Measurements from ENCODE around the gene MCM7.

The MCM7 gene

DNA sequence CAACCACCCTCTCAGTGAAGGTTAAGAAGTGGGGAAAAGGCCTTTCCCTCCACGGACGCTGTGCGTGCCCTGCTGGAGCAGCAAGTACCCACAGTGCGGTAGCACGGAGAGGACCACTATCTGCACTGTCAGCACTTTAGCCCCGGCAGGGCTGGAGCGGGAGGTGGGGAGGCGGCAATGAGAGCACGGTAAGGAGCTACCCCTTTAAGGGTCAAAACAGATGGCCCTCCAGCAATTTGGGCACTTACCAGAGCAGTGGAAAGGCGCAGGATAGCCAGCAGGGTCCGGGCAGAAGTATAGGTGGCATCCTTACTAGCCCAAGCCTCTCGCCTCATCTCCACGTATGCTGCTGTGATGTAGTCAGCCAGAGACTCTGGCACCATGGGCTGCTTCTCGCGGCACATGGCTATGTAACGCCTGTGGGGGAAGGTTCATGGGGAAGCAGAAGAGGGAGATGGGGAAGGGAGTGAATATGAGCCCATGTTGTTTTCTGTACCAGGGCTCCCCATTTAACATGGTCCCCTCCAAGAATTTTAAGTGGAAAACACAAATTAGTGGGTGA lies 7.2 kb downstream of the MCM7 start:
- DNase-seq (ENCODE audit: low spot score), result no peak

DNA sequence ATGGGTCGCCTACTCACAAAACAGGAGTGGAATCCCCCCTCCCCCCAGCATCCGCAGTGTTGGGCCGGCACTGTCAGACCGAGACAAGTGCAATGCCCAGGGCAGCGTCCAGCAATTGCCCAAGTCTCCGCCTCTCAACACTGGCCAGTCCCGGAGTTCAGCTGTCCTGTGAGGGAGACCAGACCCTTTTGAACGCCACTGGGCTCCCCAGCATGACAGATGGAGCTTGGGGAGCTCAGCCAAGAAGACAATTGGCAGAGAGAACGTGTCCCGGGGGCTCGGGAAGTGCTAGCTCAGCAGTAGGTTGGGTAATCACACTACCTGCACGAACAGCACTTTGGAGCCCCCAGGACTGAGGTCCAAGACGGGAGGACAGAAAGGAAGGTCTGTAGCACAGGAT lies 7.7 kb downstream of the MCM7 start:
- DNase-seq (ENCODE audit: low spot score), result no peak

DNA sequence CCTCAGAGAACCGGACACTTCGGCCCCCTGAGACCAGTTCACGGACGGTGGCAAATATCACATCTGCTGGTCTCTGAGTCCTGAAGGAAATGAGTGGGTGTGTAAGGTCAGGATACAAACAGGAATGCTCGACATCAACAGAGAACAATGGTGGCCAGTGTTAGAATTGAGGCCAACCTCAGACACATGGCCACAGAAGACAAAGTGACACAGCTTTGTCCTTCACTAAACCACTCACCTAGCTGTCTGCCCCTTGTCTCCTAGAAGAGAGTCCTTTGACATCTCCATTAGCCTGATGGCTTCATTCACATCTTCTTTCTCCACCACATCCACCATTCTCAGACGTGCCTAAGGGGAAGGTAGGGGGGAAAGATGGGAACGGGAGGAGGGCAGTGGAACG lies 8.1 kb downstream of the MCM7 start:
- no peak for DNase-seq (ENCODE audit: low spot score)

DNA sequence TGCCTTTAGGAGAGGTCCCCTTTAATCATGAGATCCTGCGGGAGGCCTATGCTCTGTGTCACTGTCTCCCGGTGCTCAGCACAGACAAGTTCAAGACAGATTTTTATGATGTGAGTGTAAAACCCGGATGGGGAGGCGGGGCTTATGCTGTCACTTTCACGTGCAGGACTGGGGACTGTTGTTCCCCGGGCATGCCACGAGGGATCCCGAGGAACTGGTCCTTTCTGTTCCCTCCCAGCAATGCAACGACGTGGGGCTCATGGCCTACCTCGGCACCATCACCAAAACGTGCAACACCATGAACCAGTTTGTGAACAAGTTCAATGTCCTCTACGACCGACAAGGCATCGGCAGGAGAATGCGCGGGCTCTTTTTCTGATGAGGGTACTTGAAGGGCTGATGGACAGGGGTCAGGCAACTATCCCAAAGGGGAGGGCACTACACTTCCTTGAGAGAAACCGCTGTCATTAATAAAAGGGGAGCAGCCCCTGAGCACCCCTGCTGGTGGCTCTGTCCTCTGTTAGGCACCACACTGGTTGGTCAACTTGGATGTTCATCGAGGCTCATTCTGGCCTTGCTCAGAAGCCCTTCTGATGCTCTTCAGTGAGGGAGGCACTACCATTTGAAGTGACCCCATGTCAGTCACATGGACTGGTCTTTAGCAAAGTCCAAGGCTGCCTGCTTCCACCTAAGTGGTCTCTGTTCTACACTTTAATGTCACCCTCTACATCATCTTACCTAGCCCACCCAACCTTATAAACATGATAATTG lies 9.6 kb downstream of the MCM7 start:
- no peak for DNase-seq (ENCODE audit: low spot score)

DNA sequence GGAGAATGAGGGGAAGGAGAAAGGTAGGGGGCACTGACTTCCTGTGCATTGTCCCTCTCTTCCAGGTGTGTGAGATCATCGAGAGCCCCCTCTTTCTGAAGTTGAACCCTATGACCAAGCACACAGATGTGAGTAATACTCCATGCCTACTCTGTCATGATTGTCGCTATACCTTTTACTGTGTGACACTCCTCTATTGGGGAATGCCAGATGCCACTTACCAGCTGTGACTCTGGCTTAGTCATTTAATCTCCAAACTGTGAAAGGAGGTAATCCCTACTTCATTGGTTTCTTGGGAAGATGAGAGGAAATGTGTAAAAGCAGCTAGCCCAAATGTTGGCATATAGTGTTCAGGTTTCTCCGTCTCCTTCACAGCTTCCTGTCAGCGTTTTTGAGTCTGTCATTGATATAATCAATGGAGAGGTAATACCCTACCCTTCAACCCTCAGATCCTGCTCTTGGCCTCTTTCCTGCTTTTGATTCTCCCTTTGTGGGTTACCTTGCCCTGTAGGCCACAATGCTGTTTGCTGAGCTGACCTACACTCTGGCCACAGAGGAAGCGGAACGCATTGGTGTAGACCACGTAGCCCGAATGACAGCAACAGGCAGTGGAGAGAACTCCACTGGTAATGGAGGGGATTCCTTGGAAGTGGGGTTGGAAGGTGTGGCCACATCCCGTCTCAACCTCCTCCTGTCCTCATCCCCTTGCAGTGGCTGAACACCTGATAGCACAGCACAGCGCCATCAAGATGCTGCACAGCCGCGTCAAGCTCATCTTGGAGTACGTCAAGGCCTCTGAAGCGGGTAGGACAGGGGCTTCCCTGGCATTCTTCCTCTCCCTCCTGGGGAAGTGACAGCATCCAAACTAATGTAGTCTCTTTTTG lies 10.4 kb downstream of the MCM7 start:
- DNase-seq (ENCODE audit: low spot score), result peak; percentile 56

DNA sequence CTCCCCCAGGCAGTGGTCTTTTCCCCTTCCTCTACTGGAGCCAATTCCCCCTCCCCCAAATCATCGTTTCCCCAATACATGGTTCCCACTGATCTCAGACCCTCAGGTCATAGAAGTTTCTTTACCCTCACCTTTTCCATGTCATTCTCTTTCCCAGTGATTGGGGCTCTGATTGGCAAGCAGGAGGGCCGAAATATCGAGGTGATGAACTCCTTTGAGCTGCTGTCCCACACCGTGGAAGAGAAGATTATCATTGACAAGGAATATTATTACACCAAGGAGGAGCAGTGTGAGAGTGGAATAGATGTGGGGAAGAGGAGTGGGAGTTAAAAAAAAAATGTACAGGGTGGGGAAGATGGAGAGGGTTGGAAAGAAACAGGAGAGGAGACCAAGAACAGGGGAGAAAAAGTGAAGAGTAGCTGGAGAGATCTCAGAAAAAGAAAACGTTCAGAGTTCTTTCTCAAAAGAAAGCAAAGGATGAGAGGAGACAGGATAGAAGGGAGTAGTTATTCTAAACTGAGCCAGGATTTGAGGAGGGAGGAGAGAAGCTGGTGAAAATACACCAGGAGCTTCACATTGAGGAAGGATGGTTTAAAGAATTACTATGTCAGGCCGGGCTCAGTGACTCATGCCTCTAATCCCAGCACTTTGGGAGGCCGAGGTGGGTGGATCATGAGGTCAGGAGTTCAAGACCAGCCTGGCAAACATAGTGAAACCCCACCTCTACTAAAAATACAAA lies 11.6 kb downstream of the MCM7 start:
- no peak for DNase-seq (ENCODE audit: low spot score)

DNA sequence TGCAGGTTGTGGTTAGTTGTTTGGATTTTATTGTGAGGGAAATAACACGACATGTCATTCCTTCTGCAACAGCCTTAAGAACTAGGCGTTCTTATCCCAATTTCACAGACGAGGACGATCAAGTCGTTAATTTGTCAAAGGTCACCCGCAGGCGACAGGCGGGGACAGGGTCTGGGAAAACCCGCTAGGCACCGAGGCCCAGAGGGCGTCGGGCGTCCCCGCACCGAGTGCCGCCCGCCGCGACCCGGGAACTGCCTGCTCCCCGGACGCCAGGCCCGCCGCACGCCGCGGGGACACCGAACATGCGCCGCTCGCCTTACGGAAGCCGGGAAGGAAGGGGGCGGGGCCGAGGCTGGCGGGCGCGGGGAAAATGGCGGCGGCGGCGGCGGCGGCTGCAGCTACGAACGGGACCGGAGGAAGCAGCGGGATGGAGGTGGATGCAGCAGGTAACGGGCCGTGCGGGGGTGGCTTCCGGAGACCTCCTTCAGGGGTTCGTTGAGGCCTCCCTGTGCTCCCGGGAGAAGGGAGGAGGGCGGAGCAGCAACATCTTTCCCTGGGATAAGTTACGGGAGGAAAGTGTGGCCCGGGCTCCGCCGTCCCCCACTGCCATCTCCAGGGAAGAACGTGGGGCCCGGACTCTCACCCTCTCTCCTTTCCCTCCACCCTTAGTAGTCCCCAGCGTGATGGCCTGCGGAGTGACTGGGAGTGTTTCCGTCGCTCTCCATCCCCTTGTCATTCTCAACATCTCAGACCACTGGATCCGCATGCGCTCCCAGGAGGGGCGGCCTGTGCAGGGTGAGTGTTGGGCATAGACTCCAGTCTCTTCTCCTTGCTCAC lies 12.4 kb downstream of the MCM7 start, which contains the start of gene COPS6:
Gene COPS6 (plus strand): TSS at position 349 of the 837 bp plus-strand sequence. CDS start 22 bp downstream, at position 371.
- DNase-seq (ENCODE audit: low spot score), result peak; percentile 92

DNA sequence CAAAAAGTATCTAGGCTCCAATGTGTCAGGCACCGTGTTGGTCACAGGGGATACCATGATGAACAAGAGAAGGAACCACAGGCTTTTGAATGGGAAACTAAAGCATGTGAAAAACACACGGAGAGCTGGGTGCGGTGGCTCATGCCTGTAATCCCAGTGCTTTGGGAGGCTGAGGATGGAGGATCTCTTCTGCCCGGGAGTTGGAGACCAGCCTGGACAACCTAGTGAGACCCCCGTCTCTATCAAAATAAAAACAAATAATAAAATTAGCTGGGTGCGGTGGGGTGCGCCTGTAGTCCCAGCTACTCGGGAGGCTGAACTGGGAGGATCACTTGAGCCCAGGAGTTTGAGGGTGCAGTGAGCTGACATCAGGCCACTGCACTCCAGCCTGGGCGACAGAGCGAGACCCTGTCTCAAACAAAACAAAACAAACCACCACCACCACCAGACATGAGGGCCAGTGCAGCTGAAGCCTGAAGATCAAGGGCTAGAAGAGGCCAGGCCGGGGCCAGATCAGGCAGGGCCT lies 13.0 kb downstream of the MCM7 start:
- DNase-seq (ENCODE audit: low spot score), result no peak

DNA sequence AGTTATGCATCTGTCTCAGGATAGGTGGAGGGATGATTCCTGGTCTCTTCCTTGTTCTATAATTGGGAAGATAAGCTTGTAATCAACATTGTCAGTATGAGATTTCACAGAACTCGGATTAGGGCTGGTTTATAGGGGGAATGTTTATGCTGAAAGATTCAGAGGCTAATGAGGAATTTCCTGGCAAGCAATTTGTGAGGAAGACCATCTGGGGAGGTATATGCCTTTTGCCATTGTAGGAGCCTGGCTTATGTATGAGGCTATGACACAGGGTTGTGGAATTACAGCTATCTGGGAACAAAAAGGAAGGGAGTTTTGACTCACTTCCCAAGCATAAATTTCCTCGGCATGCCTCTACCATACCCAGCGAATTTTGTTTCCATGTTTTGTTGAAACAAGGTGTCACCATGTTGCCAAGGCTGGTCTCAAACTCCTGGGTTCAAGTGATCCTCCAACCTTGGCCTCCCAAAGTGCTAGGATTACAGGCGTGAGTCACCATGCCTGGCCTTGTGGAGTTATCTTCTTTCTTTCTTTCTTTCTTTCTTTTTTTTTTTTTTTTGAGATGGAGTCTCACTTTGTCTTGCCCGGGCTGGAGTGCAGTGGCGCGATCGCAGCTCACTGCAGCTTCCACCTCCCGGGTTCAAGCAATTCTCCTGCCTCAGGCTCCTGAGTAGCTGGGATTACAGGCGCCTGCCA lies 14.0 kb downstream of the MCM7 start:
- no peak for DNase-seq (ENCODE audit: low spot score)

DNA sequence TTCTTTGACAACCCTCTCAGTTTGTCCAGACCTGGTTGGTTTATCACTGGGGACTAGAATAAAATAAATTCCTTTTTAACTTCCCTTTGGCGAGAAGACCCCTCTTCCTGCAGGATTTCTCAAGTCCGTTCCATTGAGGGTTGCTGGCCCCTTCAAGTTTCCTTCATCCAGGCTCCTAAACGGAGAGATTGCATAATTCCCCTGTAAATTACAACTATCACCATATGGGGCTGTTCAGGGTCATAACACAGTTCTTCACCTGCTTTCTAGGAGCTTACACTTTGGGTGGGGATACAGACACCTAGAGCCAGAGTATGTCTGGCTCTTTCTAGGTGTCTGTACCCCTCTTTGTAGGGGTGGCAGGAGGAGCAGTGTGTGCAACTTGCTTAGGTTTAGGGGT lies 15.7 kb downstream of the MCM7 start:
- DNase-seq (ENCODE audit: low spot score), result no peak

DNA sequence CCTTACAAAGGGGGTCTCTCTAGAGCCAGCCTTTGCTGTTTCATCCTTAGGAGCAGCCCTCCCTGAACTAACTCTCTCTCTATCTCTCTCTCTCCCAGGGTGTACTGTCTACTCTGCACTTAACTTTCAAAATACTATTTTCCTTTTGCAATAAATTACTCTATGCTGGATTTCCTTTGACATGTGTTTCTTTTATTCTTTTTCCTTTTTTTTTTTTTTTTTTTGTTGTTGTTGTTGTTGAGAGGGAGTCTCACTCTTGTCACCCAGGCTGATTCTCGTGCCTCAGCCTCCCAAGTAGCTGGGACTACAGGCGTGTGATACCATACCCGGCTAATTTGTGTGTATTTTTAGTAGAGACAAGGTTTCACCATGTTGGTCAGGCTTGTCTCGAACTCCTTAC lies 18.2 kb downstream of the MCM7 start:
- no peak for DNase-seq (ENCODE audit: low spot score)

DNA sequence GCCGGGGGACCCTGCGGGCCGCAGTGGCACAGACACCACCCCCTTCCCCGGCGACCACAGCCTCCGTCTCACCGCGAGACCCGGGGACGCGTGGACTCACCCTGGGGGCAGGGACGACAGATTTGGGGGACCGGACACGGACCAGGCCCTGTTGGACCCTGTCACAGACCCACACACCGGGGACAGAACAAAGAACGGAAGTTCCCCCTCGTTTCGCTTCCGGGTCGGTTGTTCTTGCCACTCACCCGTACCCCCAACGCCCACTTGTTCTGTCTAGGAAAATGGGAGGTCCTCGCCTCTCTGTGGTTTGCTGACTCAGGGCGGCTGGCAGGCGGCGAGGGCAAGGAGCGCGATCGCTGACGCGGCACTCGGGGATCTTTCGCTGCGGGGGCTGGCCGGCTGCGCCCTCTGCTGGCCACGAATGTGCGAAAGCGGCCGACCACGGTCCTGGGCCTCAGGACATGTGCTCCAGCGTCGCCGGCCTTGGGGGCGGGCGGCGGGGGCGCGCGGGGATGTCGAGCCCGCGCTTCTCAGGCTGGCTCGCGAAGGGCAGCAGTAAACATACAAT lies 19.6 kb downstream of the MCM7 start, which contains the start of gene ZNF3:
Gene ZNF3 (minus strand): TSS at position 189 of the 568 bp plus-strand sequence. CDS start 4,366 bp downstream, outside the sequence.
- peak; percentile 97 for DNase-seq (ENCODE audit: low spot score)

DNA sequence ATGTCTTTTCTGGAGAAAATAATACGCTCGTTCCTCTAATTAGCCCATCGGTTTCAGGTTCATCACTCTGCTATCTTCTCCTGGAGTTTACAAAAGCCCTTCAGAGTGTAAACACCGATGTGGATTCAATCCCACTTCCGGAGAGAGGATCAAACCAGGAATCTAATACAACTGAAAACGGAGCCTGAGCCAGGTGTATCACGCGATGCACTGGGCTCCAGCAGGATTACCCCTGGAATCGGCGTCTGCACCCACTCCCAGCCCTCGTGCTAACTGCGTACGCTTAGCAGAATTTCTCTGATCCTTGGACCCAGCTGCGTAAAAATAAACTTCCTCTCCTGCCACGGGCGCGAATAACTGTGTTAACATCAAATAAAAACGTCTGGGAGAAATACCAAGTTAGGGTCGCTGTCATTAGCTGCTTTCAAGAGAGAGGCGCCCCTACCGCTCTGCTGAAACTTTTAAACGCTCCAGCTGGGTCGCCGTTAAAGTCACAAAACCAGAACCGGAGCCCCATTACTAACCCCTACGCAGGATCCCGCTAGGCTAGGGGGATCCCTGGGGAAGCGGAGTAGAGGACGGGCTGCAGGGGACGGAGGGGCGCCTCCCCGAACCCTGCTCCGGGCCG lies 20.2 kb downstream of the MCM7 start:
- DNase-seq (ENCODE audit: low spot score), result peak; percentile 57

DNA sequence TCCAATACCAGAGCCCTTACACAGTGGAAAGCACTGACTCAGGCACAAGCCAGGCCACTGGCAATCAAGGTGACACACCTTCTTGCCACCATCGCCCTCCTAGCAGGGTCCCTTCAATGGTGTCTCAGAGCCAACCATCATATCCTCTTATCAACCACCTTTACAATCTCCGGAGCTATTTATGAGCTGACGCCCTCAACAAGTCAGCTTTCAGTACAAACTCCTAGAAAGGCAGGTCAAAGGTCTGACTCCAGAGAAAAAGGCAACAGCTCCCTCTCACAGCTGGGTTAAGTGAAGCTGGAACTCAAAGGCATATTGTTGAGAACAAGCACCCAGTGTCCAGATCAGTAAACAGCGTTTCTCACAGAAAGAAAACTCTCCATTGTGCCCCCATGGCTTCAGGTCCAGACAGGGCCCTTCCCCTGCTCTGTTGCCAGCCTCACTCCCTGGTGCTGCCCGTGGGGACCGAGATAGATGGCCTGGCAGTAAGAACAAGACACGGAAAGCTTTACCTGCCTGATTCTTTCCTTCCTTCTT lies 22.1 kb downstream of the MCM7 start:
- no peak for DNase-seq (ENCODE audit: low spot score)

DNA sequence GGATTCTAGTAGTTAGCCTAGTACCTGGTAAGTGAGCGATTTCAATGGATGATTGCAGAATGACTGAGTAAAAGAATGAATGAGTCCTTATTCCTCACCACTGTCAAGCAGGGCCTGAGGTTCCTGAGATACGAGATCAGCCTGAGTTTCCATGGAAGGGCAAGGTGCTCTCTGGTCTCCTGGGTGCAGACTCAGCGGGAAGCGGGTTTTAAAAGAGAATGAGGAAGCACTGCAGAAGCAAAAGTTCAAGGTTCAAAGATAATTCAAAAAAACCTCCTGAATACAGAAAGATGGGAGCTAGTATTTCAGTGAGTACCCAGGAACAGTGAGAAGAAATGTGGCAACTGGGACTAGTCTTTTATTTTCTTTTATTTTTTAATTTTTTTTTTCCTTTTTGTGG lies 24.0 kb downstream of the MCM7 start:
- DNase-seq (ENCODE audit: low spot score), result no peak

DNA sequence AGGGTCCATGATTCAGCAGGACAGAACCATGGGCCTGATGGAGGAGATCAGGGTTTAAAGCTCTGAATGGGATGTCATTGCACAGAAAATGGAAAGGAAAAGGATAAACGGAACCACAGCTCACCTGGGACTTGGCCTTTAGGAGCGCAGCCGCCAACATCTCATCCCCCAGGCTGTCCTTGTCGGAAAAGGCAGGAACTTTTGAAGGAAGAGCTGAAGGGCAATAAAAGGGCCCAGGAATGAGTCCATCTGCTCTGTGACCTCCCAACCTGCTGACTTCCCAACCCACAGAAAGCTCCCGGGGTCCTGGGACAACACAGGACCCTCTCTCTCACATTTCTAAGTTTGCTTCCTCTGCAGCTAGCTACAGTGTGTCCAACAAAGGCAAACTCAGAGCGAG lies 25.8 kb downstream of the MCM7 start:
- DNase-seq (ENCODE audit: low spot score), result no peak

DNA sequence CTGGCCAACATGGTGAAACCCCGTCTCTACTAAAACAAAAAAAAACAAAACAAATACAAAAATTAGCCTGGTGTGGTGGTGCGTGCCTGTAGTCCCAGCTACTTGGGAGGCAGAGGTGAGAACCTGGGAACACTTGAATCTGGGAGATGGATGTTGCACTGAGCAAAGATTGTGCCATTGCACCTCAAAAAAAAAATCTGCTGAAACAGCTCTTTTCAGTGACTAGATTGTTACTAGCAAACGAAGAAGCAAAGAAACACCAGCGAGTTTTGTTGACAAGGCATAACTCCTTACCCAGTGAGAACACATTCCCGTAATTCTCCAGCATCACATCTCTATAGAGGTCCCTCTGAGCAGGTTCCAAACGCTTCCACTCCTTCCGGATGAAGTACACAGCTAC lies 26.4 kb downstream of the MCM7 start:
- DNase-seq (ENCODE audit: low spot score), result no peak

DNA sequence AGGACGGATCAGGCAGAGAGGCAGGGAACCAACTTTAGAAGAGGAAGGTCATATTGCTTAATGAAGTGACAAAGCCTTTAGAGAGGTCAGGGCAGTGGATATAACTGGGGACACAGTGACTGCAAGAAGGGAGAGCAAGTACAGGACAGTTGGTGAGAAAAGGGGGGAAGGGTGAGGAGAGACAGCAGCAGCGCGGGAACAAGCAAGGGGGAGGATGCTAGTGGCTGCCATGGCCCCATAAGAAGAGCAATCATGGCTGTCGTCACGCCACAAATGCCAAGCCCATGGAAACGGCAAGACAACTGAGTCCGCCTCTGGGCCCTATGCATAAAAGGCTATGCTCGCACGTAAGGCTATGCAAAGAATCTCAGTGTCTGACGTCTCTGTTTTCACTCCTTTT lies 28.7 kb downstream of the MCM7 start:
- no peak for DNase-seq (ENCODE audit: low spot score)

All from D341Med (cell line).